Activated T-cell treated with anti-CD3 and anti-CD28 coated beads for 1 hour (primary cell): ENCODE data around the gene FBXL4.
A peak's percentile ranks its signal among the peaks of the same experiment; 100 is the strongest.

ENCODE experiments used
- DNase-seq: peaks from one replicate; pipeline ENCODE4 v3.0.0-alpha.2; 2020; ENCODE audit warnings: low read depth

FBXL4 gene

DNA sequence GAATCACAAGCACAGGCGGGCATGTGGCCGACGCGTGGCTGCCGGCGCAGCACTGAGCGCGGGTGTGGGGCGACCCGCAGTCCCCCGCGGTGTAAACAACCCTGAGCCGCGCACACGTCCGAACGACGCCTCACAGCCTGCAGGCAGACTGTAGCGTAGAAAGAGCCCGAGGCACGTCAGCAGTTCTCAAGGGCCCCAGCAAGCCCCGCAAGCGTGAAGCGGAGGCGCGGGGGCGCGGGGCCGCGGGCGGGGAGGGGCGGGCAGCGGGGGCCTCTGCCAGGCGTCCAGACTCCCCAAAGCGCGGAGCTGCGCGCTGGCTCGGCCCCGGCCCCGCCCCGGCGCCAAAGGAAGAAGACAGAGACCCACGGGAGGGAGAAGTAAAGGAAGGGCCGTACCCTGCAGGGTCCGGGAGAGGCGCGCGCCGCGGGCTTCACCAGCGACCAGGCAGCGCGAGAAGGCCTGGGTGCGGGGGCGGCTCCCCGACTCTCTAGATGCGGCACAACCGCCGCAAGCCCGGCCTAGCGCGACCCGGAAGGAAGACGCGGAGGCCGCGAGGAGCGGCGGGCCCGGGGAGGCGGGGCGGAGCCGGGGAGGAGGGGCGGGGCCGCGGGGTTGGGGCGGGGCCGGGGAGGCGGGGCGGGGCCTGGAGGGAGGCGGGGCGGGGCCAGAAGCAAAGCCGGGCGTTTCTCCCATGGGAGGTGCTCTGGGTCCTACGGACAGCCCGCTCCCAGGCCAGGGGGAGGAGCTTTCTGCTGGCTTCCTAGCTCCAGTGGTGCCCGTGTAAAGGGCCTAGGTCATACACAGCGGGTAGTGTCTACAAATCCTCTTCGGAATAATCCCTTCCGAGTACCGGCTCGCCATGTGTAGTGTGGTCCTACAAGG, at the start of gene FBXL4:
Gene FBXL4 (minus strand): TSS at position 536 of the 882 bp plus-strand sequence. CDS start 20,958 bp downstream, outside the sequence.
- peak; percentile 62 for DNase-seq

DNA sequence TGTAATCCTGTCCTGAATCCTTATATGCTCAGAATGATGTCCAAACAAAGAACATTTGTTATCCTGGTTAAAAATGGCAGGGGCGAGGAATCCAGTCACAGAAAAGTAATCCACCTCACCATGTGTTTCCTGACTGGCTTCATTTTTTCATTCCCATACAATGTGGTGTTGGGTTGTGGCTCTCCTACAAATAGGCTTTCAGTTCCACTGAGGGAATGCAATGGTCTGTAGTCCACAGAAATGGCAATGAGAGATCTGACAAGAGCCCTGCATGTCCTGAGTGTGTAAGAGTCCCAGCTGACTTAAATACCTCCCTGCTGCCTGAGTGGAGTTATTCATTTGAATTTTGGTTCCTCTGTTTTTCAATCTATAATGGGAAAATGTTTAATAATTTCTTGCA, 47.4 kb upstream of the FBXL4 start:
- no peak for DNase-seq

DNA sequence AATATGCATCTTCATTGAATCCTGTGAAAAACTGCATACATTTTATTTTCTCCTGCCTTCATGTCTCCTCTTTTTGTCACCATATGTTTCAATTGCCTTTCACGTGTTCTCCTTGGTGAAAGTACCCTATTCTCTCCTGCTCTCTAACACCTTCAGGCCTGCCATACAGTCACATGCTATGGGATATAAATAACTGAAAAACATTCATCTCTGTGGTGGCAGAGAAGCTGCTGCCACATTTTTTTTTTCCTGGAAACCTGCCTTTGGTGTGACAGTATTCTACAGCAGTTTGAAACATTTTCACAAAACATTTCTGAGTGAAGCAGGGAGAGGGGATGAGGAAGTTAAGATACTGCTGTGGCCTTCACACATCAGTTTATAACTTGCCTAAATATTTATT, 44.8 kb upstream of the FBXL4 start:
- DNase-seq, result no peak

DNA sequence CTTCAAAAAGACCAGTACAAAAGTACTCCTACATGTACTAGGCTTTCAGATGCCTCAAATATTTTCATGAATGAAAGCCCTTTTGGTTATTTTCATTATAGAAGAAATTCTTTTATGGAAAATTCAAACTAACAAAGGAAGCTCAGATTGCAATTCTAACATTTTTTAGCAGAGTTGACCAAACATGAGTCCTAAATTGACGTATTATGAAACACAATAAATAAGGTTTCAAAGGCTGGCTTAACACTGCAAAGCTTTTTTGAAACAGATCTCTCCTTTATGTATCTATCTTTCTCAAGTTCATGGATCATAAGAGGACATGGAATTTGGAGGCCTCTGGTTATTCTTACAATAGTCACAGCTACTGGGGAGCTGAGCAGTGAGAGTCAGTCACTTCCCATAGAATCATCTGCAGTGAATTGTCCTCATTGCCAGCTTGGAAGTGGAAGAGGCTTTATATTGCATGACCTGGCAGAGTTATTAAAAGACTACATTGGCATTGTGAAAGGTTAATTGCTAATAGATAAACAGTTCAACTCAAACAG, 38.4 kb upstream of the FBXL4 start:
- no peak for DNase-seq

DNA sequence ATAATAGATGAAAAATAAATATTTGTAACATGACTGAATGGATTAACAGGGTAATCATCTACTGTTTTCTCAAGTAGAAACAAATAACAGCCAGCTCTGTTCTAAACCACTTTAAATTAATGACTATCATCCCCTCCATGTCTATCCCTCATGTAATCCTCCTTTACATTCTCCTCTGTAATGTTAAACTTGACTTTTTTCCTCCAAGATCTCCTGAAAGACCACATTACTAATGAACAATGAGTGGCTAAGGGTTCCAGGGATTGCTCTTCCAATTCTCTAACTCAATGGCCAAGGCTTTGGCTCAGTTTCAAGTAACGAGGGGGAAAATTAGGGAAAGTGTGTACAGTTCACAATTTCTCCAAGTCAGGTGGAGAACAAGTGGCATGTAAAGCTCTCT, 37.6 kb upstream of the FBXL4 start:
- DNase-seq, result no peak

DNA sequence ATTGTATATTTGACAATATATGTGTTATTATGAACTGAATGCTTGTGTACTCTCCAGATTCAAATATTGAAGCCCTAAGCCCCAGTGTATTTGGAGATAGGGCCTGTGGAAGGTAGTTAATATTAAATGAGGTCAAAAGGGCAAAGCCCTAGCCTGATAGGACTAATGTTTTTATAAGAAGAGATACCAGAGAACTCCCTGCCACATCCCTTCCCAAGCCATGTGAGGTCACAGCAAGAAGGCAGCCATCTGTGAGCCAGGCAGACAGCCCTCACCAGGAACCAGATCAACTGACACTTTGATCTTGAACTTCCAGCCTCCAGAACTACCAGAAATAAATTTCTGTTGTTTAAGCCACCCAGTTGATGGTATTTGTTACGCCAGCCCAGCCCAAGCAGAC, 36.4 kb upstream of the FBXL4 start:
- DNase-seq, result no peak

DNA sequence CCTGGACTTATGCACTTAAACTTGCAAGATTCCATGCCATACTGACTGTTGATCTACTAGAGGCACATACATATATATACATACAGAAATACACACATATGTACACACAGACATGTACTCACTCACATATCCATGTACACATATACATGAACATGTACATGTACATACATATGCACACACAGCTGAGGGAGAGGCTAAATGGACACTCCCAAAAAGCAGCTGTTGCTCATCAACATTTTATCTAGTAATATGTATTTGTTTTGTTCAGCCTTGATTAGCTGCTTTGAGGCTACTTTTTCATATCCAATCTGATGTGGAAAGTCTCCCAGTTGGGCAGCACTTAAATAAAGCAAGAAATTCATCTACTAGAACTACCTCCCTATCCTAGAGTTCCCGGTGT, 33.7 kb upstream of the FBXL4 start:
- no peak for DNase-seq

DNA sequence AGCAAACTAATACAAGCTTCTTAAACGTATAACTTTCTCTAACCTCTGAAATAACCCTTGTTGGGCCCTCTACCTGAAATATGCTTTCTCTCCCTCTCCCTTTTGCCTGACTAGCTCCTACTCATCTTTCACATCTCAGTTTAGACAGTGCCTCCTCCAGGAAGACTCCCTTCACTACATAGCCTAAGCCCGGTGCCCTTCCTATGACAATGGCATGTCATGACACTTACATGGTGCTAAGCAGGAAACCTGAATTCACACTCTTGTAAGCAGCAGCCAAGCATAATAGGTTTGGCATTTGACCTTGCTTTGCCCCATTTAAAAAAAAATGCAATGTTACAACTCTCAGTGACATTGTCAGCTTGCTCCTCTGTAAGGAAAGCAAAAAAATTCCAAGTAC, 33.1 kb upstream of the FBXL4 start:
- no peak for DNase-seq

DNA sequence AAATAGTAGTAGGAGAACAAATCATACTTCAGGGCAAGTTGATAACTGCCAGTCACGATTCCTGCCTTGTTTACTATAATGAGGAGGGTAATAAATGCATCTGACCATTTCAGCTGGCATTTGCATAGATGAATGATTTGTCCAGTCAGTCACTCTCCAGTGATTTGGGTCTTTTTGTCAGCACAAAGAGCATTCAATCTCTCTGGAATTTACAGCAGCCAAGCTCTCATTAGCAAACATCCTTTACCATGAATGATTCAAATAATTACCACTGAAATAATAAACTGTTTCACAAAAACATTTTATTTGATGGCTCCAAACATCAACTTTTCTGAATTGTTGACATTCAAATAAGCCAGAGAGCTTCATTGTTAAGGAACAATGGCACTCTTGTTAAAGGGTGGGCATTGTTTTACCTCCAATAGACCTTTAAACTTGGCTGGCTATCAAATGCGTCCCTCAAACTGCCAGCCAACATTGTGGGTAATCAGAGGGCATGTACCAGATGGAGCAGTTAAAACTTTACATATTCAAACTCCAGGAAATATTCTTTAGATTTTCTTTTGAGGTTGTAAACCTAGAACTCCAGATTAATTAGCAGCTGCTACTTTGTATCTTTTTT, 30.0 kb upstream of the FBXL4 start:
- DNase-seq, result no peak

DNA sequence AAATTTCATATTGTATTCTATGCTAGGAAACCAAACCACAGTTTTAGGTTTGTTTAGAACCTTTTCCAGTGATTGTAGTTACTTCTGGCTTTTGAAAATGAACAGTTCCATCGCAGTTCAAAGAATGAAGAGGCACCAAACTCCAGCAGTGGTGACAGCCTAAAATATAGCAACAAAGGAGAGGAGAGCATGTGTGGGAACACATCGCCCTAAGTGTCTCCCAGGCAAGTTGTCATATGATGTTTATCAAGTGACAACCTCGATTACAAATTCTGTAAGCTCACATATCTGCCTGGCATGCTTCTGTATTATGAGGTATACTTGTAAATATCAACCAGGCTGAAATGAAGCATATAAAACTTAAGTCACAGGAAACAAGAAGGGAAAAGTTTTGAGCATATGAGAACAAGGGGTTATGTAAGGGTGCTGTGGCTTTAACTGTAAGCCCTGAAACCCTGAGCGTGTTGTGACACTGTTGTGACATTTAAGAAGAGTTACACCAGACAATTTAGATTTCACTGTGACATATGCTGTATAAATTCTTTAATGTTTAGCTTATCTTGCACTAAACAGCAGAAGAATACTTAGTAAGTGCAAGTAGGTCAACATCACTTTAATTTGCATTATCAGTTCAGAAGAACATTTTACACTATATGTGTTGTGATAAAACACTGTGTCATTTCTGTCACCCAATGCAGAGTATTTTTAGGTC, 29.1 kb upstream of the FBXL4 start:
- no peak for DNase-seq

DNA sequence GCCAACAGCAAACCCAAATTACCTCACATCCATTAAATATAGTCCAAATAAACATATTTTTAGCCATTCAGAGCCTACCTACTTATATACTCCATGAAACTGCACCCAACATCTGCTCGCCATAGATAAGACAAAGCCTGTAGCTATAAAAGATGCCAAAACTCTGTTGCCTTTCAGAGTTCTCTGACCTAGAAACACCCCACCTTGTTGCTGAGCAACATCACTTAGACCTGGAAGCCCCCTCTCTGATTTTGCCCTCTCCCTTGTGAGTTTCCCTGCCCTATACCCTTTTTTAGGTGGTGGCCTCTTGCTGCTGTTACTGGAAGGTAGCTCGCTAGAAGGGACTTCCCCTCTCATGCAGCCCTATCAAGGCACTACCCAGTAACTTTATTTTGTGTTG, 27.7 kb upstream of the FBXL4 start:
- DNase-seq, result no peak

DNA sequence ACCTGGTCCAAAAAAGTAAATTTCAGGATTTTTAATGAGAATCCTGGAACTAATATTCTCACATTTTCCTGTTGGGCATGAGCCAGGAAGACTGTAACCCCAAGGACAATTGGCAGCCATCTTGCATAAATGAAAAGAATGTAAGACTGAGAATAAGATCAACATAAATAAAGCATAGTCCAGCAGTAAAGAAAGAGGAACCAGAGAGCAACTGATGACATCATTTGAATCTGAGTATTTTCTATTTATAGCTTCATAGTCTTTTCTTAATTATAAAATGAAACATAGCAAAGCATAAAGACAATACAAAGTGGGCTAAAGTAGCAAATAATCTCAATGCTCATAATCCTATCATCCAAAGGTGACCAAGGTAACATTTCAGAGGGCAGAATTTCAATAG, 26.6 kb upstream of the FBXL4 start:
- DNase-seq, result no peak

DNA sequence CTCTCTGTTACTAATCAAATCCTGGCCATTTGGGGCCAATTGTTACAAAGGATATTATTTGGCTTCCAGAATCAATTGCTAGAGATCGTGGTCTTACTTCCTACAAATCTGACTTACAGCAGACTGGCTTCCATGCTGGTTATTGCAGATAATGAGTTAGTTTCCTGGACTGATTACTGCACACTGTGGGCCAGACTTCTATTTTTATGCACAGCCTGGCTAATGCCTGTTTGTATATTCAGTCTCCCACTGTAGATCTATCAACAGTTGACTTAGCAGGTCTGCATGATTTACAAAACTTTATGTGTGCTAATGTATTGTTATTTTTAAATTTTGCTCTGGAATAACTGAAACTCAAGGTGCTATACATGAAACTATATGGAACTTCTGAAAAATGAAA, 25.8 kb upstream of the FBXL4 start:
- no peak for DNase-seq

DNA sequence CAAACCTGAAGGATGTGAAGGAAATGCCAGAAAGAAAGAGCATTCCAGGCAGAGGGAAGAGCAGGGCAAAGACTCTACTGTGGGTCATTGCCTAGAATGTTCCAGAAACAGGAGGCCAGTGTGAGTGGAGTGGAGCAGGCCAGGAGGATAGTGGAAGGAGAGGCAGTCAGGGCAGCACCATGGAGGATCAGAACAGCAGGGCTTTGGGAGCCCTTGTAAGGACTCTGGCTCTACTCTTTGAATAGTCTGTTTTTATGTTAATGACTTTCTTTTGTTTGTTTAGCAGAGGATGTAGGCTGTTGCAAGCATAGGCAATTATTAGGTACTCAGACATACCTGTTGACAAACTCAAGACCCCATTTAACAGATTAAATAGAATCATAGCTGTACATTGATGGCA, 23.6 kb upstream of the FBXL4 start:
- no peak for DNase-seq

DNA sequence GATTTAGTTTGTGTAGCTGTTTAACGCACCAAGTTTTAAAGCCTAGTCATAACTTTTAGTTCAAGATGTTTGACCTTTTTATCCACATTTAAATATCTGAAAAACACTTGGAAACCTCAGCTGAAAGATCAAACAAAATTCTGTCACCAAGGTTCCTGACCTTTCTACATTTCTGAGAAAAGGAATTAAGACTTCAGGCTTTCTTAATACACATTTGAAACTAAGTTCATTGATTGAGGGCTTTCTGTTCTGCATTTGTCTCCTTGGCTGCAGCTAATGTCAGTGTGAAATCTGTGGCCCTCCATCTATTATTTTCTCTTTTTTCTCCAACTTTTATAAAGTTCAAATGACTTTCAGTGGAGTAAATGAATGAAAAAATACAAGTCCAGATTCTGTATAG, 22.7 kb upstream of the FBXL4 start:
- DNase-seq, result no peak

DNA sequence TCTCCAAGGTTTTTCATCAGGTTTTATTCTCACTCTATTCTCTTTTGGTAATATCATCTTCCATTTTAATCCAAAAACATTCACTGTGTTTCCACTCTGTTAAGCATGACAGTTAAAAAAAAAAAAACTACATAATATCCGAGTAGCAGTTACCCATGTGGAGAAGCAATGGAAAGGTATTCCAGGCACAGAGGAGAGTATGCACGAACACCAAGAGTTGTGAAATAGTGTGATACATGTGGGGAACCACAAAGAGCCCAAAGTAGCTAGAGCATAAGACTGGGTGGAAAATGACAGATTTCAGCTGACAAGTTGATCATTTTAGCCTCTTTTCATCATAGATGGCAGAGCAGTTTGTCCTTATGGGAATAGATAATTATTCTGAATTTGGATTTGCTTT, 19.9 kb upstream of the FBXL4 start:
- DNase-seq, result no peak

DNA sequence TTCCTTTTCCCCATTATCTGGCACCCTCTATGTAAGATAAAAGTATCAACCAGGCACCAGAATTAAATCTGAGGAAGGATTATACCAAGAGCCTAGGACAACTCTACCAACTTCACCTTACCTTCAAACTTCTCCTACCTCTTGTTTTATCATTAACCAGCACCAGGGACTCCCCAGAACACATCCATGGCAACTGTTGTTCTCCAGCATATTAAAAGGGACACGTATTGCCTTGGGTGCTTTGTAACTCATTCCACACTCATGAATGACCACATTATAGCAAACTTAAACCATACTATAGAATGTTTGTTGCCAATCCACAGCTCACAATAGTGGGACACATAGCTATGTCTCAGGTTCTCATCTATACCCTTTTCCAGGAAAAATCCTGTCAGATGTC, 11.9 kb upstream of the FBXL4 start:
- no peak for DNase-seq

DNA sequence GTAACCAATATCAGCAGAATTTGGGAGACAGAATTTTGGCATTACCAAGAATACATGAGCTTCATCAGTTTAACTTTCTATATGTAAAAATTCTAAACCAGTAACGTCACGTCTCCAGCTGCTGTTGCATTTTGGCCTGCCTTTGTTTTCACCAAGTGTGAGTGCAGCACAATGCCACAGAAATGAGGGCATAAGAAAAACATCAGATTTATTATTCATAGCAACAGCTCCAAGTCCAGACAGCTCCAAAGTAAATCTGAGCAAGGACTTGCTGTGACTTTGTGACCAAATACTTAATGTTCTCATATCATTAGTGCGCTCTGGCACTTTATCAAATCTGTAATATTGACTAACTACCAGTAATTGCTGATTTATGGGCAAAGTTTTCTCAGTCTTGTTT, 11.0 kb upstream of the FBXL4 start:
- no peak for DNase-seq

DNA sequence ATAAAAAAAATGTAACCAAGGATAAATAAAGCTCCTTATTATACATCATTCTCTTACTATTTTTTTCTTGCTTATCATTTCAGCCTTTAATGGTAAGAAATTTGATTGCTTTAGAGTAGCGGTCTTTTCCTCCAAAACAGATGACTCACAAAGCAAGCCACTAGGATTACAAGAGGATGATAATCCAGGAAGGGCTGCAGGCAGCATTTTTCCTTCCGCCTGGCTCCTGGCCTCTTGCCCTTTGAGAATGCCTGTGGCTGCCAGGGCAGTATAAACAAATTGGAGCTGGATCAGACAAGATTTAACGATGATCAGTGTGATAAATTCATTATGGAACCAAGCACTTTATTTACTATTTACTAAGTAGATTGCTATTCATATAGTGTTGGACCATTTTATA, 9.7 kb upstream of the FBXL4 start:
- DNase-seq, result no peak

DNA sequence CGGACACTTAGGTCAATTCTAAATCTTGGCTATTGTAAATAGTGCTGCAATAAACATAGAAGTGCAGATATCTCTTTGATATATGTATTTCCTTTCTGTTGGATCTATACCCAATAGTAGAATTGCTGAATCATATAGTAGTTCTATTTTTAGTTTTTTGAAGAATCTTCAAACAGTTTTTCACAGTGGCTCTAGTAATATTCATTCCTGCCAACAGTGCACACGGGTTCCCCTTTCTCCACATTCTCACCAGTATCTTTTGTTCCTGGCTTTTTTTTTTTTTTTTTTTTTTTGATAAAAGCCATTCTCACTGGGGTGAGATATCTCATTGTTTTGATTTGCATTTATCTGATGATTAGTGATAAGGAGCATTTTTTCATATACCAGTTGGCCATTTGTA, 1.8 kb upstream of the FBXL4 start:
- DNase-seq, result no peak

DNA sequence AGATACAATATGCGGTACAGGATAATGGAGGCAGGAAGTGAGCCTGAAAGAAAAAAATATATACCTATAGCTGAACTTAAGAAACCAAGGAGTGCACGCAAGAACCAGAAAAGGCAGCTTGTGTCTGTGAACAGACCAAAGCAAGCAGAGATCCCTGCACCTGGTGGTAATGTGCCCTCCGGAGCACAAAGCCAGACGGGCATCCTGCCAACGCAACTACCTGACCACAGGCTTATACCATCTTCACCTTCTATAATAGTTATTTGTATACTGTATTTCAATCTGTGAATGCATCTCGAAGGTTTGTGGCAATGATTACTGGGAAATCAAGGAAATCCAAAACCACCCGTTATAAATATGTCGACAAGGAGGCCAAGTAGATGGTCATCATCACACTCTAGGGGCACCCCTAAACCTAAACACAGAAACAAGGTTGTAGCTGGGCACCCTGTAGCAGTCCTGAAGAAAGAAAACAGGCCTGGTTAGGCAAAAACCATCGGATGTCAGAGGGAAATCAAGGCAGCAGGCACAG, 801 bp downstream of the FBXL4 start:
- peak; percentile 34 for DNase-seq

DNA sequence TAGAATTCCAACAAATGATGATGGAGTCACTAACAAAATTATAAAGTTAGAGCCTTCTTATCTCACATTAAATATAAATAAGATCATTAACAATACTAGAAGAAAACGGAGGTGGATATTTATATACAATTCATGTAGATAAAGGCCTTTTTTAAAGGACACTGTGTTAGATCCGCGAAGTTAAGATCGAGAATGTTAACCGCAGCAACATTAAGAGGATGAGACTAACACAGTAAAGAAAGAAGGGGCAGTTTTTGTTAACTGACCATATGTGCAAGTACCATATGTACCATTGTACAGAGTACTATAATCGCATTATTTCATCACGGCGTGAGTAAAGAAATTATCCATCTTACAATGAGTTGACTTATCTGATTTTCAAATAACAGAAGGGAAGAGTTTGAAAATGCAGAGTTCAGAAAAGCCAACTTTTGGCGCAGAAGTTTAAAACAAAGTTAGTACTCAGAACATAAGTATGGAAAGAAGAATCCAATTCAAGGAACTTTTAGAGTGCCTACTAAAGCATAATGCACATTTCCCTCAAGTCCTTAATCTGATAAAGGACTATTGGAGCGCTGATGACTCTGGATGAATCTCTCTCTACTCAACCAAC, 1.4 kb downstream of the FBXL4 start:
- DNase-seq, result no peak
